ENCODE results near the gene G0S2. TPM values are rescaled to one million over a fixed set of nuclear protein-coding genes. Genes with fewer than 3 reads are reported as not detected.

G0S2 gene
- total RNA-seq, 1 experiment from 2014 or later, result 620 TPM

DNA sequence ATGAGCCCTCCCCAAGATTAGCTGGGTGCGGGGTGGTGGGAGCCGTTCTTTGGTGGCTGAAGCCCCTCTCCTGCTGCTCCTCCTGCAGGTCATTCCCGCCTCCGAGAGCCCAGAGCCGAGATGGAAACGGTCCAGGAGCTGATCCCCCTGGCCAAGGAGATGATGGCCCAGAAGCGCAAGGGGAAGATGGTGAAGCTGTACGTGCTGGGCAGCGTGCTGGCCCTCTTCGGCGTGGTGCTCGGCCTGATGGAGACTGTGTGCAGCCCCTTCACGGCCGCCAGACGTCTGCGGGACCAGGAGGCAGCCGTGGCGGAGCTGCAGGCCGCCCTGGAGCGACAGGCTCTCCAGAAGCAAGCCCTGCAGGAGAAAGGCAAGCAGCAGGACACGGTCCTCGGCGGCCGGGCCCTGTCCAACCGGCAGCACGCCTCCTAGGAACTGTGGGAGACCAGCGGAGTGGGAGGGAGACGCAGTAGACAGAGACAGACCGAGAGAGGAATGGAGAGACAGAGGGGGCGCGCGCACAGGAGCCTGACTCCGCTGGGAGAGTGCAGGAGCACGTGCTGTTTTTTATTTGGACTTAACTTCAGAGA, 448 bp downstream of the G0S2 start:
- Histone ChIP-seq H3K27me3 (ENCODE audit: low read length) (no peaks in the 10 kb centered on the region), H3K9me3 (ENCODE audit: low read length) (no peaks in the 10 kb centered on the region), H2AFZ (ENCODE audit: low read length) (peak overlapping the region; percentile 86), H3F3A (ENCODE audit: low read length, unreplicated experiment) (no peaks in the 10 kb centered on the region), H3K9me2 (replicated peaks; ENCODE audit: low read length) (no peaks in the 10 kb centered on the region), H3K9ac (ENCODE audit: low read length) (peak overlapping the region; percentile 37), H3K4me3 (ENCODE audit: low read length) (peak overlapping the region; percentile 71), H3K36me3 (ENCODE audit: low read depth, low read length) (no peaks in the 10 kb centered on the region), H4K20me1 (ENCODE audit: low read length) (peaks cover 6% of the 10 kb centered on the region; the same call in 1 of the 2 replicates), H3K27ac (ENCODE audit: low read length) (0 out of 2 replicates have a peak overlapping the region, but pooled peaks have one; percentile 0), H3K79me2 (ENCODE audit: low read length) (peaks cover 41% of the 10 kb centered on the region), H3K4me1 (ENCODE audit: insufficient read depth, low read length) (peaks cover 49% of the 10 kb centered on the region), H3K4me2 (ENCODE audit: low read length) (peak overlapping the region; percentile 84)
- peak; percentile 48 for ATAC-seq
- ChIA-PET POLR2A (ENCODE audit: unreplicated experiment) (interaction anchor here (0.6 to 2.4 kb wide), 6 partner anchors 18 to 132 kb away, joined by 3 to 19 read pairs (median 12); partner anchors contain the start of genes CAMK1G and LAMB3), CTCF (no interaction called here)
- TF ChIP-seq EZH2 (IDR thresholded peaks at IDR 0.05; ENCODE audit: low read length, unreplicated experiment) (no peak), EZH2phosphoT487 (IDR thresholded peaks at IDR 0.05; ENCODE audit: borderline replicate concordance, low read length) (no peak)
- TF ChIP-seq, protein P1, sequence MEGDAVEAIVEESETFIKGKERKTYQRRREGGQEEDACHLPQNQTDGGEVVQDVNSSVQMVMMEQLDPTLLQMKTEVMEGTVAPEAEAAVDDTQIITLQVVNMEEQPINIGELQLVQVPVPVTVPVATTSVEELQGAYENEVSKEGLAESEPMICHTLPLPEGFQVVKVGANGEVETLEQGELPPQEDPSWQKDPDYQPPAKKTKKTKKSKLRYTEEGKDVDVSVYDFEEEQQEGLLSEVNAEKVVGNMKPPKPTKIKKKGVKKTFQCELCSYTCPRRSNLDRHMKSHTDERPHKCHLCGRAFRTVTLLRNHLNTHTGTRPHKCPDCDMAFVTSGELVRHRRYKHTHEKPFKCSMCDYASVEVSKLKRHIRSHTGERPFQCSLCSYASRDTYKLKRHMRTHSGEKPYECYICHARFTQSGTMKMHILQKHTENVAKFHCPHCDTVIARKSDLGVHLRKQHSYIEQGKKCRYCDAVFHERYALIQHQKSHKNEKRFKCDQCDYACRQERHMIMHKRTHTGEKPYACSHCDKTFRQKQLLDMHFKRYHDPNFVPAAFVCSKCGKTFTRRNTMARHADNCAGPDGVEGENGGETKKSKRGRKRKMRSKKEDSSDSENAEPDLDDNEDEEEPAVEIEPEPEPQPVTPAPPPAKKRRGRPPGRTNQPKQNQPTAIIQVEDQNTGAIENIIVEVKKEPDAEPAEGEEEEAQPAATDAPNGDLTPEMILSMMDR (conservative IDR thresholded peaks at IDR 0.05; ENCODE audit: low read depth, low read length), result no peak
- intact Hi-C loops (cut with micrococcal nuclease), result loop anchor here (1.0 kb wide), 1 partner anchor 16 kb away; no protein-coding TSS in a partner anchor
- DNase-seq, result peak; percentile 36
- TSS peak; percentile 90 for BruUV-seq (replicated peaks)

DNA sequence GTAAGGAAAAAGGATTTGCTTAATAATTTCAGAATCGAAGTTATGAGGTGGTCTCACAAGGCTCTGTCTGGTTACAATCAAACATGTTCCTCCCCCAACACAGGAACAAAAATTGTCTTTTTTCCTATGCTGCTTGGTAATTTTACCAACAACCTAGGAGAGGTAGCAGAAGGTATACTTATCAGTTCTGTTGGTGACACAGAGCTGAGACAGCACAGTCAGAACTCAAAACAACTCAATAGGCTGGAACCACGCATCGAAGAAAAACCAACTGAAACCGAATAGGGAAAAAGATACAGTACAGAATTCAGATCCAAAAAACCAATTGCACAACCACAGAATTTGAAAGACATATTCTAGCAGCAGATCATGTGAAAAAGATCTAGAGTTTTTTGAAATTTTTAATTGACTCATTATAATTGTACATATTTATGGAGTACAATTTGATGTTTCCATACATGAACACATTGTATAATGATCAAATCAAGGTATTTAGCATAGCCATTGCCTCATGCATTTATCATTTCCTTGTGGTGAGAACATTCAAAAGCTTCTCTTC, 3.8 kb downstream of the G0S2 start:
- Histone ChIP-seq H3K79me2 (ENCODE audit: low read length) (peaks cover 31% of the 10 kb centered on the region), H3F3A (ENCODE audit: low read length, unreplicated experiment) (no peaks in the 10 kb centered on the region), H3K27ac (ENCODE audit: low read length) (no peak overlapping the region), H3K4me3 (ENCODE audit: low read length) (no peak overlapping the region), H3K27me3 (ENCODE audit: low read length) (no peaks in the 10 kb centered on the region), H3K36me3 (ENCODE audit: low read depth, low read length) (no peaks in the 10 kb centered on the region), H3K4me2 (ENCODE audit: low read length) (no peak overlapping the region), H3K9ac (ENCODE audit: low read length) (no peak overlapping the region), H2AFZ (ENCODE audit: low read length) (no peak overlapping the region), H3K9me3 (ENCODE audit: low read length) (no peaks in the 10 kb centered on the region), H4K20me1 (ENCODE audit: low read length) (peaks cover 6% of the 10 kb centered on the region; the same call in 1 of the 2 replicates), H3K9me2 (replicated peaks; ENCODE audit: low read length) (no peaks in the 10 kb centered on the region), H3K4me1 (ENCODE audit: insufficient read depth, low read length) (peaks cover 25% of the 10 kb centered on the region)
- BruUV-seq (replicated peaks), result no TSS peak
- TF ChIP-seq EZH2phosphoT487 (IDR thresholded peaks at IDR 0.05; ENCODE audit: borderline replicate concordance, low read length) (no peak), EZH2 (IDR thresholded peaks at IDR 0.05; ENCODE audit: low read length, unreplicated experiment) (no peak)
- TF ChIP-seq, protein P1 (conservative IDR thresholded peaks at IDR 0.05; ENCODE audit: low read depth, low read length), result no peak
- DNase-seq (no peak), ATAC-seq (no peak)
- POLR2A ChIA-PET (ENCODE audit: unreplicated experiment), result no interaction called here
- intact Hi-C loops (cut with micrococcal nuclease), result no loop called here
- CTCF ChIA-PET, result no interaction called here

DNA sequence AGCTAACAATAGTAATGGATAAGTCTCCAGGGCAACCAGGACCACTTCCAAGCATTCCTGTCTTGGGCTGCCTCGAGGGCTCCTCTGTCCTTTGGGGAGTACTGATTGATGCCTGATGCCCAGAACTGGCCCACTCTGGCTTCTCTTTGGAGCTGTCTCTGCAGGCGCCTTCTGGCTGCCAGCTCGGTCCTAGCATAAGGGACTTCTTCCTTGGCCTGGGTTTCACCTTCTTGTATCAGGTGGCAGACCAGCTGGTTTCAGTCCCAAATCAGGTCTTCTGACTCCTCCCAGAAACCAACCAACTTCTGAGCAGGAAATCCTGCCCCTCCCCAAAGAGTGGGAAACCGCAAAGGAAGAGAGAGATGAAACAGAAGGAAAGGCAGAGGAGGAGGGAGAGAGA, 10.6 kb downstream of the G0S2 start:
- no peaks in the 10 kb centered on the region for H3K9me2 ChIP-seq (replicated peaks; ENCODE audit: low read length)
- H3K4me2 ChIP-seq (ENCODE audit: low read length), result no peak overlapping the region
- intact Hi-C loops (cut with micrococcal nuclease), result no loop called here
- H3K79me2 ChIP-seq (ENCODE audit: low read length), result no peaks in the 10 kb centered on the region
- no peaks in the 10 kb centered on the region for H3K9me3 ChIP-seq (ENCODE audit: low read length)
- ChIA-PET POLR2A (ENCODE audit: unreplicated experiment) (no interaction called here), CTCF (no interaction called here)
- no peak overlapping the region for H2AFZ ChIP-seq (ENCODE audit: low read length)
- no TSS peak for BruUV-seq (replicated peaks)
- no peak overlapping the region for H3K27ac ChIP-seq (ENCODE audit: low read length)
- ATAC-seq, result no peak
- no peaks in the 10 kb centered on the region for H4K20me1 ChIP-seq (ENCODE audit: low read length)
- no peak overlapping the region for H3K4me3 ChIP-seq (ENCODE audit: low read length)
- no peak overlapping the region for H3K9ac ChIP-seq (ENCODE audit: low read length)
- no peak for DNase-seq
- H3K4me1 ChIP-seq (ENCODE audit: insufficient read depth, low read length), result peaks cover 21% of the 10 kb centered on the region
- no peaks in the 10 kb centered on the region for H3F3A ChIP-seq (ENCODE audit: low read length, unreplicated experiment)
- H3K27me3 ChIP-seq (ENCODE audit: low read length), result no peaks in the 10 kb centered on the region
- TF ChIP-seq, protein P1 (conservative IDR thresholded peaks at IDR 0.05; ENCODE audit: low read depth, low read length), result no peak
- no peak for TF ChIP-seq EZH2 (IDR thresholded peaks at IDR 0.05; ENCODE audit: low read length, unreplicated experiment)
- no peak for TF ChIP-seq EZH2phosphoT487 (IDR thresholded peaks at IDR 0.05; ENCODE audit: borderline replicate concordance, low read length)
- H3K36me3 ChIP-seq (ENCODE audit: low read depth, low read length), result no peaks in the 10 kb centered on the region

Data from PC-3 (cell line).